Coronary artery (tissue), 2 donors: ENCODE results near the gene ESYT3.

Experiments
- DNase-seq: peaks from one replicate; pipeline ENCODE4 v3.0.0-alpha.2; 2017; ENCODE audit warnings: low spot score
- H3K27ac ChIP-seq, 2 donors: fragments of 200-600 bp; sonication (generic); one replicate each; pipeline ENCODE4 v1.5.1; 2016 to 2019
- H3K4me3 ChIP-seq: fragments of 200-600 bp; sonication (generic); 2 replicates; pipeline ENCODE4 v1.5.1; 2016; ENCODE audit warnings: mild to moderate bottlenecking, moderate library complexity
- CTCF ChIP-seq: fragments of 200-600 bp; sonication (generic); IDR thresholded peaks from one replicate; pipeline ENCODE4 v1.5.1; 2019; ENCODE audit warnings: antibody characterized with exemption

Gene ESYT3

DNA sequence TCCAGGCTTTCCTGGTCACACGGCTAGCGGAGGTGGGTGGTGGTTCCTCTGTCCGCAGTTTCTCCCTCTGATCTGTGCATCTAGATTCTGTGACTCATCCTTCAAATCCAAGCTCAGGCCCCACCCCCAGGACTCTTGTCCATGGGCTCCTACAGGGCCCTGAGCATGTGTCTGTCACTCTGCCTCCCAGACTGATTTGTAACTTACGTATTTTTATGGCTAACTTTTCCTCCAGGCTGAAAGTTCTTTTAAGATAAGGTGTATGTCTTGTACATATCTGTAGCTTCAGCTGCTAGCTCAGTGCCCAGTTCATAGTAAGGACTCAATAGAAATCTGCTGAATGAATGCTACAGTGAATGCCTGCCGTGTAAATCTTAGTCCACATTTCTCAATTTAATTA is 8.0 kb downstream of the ESYT3 start:
- H3K4me3 ChIP-seq: no peak overlapping the region

DNA sequence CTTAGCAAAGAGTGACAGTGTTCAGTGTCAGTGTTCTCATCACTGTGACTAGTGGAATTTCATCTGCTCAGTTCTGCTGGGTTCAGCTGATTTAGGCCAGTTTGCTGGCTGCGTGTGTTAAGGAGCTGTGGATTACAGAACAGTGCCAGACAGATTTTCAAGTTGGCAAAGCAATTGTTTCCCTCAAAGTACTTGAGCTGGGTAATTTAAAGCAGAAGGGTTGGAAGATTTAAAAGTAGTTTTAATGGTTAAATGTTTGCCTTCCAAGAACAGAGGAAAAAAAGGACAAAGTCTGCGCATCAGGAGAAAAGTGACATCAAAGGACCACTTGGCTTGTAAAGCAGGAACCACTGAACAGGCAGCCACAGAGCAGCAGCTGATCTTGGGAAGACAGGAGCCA is 8.7 kb downstream of the ESYT3 start:
- no peak for TF ChIP-seq CTCF
- Histone ChIP-seq H3K27ac (no peak overlapping the region), H3K4me3 (no peak overlapping the region)
- peak; percentile 29 for DNase-seq

More for the DNA sequence above, 8.0 kb downstream of the ESYT3 start:
- no peak overlapping the region for H3K27ac ChIP-seq
- TF ChIP-seq CTCF: no peak
- peak; percentile 35 for DNase-seq

GRCh38 chr3:138443521-138444503 is 9.4 kb downstream of the ESYT3 start:
- Histone ChIP-seq H3K4me3 (no peak overlapping the region), H3K27ac (no peak overlapping the region)
- DNase-seq: no peak
- no peak for TF ChIP-seq CTCF

- no peak for TF ChIP-seq CTCF
- no peak overlapping the region for H3K4me3 ChIP-seq
- DNase-seq: no peak
- no peak overlapping the region for H3K27ac ChIP-seq
Measured at GRCh38 chr3:138445236-138445635, 10.8 kb downstream of the ESYT3 start.

- H3K27ac ChIP-seq: no peak overlapping the region
- no peak for DNase-seq
- H3K4me3 ChIP-seq: no peak overlapping the region
- no peak for TF ChIP-seq CTCF
Measured at GRCh38 chr3:138445654-138446053, 11.2 kb downstream of the ESYT3 start.

DNA sequence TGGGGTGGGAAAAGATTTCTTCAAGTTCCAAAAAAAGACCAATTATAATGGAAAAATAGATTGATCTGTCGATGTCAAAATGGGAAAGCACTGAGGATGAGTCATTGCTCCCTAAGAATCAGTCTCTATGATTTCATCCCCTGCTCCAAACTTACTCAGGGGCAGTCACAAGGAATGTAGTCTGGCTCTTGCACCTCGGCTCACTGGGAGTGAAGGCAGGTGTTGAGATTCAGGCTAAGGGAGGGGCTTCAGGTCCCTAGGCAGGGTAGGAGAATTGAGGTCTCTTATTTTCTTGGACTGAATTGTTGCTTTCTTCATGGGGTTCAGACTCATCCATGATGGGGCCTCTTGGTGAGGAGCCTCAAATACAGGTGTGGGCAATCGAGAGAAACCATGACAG is 14.2 kb downstream of the ESYT3 start:
- no peak overlapping the region for H3K27ac ChIP-seq
- H3K4me3 ChIP-seq: no peak overlapping the region
- no peak for DNase-seq
- no peak for TF ChIP-seq CTCF

GRCh38 chr3:138449490-138449889 is 15.1 kb downstream of the ESYT3 start:
- TF ChIP-seq CTCF: no peak
- no peak overlapping the region for H3K27ac ChIP-seq
- no peak overlapping the region for H3K4me3 ChIP-seq
- no peak for DNase-seq
